LoVo (cell line): Measurements from ENCODE around the gene PLA2G6.
"Not testable (repeated sequence)": the region's sequence is repeated elsewhere in the genome, so short reads cannot be mapped to it uniquely, and the experiment has no call there.

ENCODE experiments used
- DNase-seq: peaks from one replicate; pipeline ENCODE4 v3.0.0-alpha.2; 2016; ENCODE audit warnings: low spot score

PLA2G6 gene

DNA sequence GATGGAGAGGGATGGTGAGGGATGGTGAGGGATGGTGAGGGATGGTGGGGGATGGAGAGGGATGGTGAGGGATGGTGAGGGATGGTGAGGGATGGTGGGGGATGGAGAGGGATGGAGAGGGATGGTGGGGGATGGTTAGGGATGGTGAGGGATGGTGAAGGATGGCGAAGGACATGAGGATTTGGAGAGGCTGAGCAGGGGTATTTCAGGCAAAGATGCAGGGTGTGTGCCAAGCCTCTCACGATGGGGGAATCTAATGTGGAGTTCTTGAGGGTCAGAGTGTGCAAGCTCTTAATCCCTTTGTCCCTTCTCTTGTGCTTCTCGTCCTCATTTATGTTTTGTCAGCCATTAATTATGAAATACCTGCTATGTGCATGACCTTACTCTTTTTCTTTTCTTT, 7.5 kb upstream of the PLA2G6 start:
- DNase-seq = no peak

DNA sequence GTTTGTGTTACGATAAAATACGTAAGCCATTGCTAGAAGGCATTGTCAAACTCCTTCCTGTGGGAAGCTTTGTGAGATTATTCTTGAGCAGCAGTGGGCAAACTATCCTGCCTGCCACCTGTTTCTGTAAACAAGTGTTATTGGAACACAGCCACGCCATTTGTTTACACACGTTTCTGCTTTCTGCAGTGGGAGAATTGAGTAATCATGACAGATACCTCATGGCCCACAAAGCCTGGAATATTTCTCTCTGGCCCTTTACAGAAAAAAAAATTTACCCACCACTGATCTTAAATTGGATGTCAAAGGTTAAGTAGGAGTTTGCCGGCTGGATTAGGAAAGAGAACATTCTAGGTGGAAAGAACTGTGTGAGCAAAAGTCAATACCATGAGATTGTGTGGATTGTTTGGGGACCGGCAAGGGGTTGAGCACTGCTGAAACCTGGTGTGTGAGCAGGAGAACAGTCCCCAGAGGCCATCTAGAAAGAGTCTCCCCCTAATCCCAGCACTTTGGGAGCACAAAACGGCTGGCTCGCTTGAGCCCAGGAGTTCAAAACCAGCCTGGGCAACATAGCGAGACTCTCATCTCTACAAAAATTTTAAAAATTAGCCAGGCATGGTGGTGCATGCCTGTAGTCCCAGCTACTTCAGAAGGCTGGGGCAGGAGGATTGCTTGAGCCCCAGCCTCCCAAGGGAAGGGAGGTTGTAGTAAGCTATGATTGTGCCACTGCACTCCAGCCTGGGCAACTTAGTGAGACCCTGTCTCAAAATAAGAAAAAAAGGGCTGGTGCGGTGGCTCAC, 6.0 kb upstream of the PLA2G6 start:
- DNase-seq = no peak

- DNase-seq = no peak
Measured at GRCh38 chr22:38186429-38186828, 4.8 kb upstream of the PLA2G6 start.

DNA sequence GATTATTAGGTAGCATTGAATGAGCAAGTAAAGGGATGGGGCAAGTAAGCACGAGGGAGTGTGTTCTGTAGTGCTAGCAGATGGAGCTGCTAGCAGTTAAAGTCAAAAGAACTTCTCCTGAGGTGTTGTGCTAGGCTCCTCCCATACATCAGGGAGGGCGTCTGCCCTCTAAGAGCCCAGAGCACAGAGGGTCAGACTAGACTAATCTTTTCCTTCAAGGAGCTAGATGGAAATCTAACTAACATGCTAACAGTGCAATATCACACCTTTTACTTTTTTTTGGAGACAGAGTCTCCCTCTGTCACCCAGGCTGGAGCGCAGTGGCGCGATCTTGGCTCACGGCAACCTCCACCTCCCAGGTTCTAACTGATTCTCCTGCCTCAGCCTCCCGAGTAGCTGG, 3.2 kb upstream of the PLA2G6 start:
- no peak for DNase-seq

- peak; percentile 41 for DNase-seq
Measured at GRCh38 chr22:38180841-38181452, 683 bp downstream of the PLA2G6 start.

DNA sequence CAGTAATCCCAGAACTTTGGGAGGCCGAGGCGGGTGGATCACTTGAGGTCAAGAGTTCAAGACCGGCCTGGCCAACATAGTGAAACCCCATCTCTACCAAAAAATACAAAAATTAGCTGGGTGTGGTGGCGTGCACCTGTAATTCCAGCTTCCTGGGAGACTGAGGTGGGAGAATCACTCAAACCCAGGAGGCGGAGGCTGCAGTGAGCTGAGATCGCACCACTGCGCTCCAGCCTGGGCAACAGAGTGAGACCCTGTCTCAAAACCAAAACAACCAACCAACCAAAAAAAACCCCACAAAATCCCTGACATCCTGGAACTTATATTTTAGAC, 3.1 kb downstream of the PLA2G6 start:
- DNase-seq = not testable (repeated sequence)

GRCh38 chr22:38177926-38178604, 3.6 kb downstream of the PLA2G6 start:
- DNase-seq = peak; percentile 90

- not testable (repeated sequence) for DNase-seq
Measured at GRCh38 chr22:38177571-38177925, 4.1 kb downstream of the PLA2G6 start.

GRCh38 chr22:38177044-38177443, 4.6 kb downstream of the PLA2G6 start:
- DNase-seq = no peak

DNA sequence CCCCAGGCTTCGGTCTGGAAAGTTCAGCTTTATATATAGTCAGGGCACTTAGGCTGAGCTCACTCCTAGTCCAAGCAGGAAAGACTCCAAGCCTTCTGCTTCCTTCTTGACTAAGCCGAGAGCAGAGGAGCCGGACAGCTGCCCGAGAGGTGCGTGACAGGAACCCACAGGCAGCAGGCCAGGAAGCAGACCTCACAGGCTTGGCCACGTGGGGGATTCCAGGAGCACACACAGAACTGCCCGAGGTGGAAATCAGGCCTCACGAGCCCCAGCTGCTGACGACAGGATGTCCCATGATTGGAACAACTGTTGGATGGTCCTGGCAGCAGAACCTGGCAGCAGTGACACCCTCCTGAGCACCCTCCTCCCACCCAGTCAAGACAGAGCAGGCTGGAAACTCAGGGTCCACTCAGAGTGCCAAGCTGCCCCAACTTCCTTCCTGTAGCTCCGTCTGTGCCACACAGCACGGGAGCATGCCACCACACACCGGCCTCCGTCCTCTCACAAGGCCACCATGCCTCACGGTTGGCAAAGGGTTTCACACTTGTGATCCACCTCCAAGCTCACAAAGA, 5.4 kb downstream of the PLA2G6 start:
- DNase-seq = no peak

GRCh38 chr22:38175206-38176118, 6.2 kb downstream of the PLA2G6 start:
- no peak for DNase-seq

- no peak for DNase-seq
Measured at GRCh38 chr22:38174626-38175025, 7.0 kb downstream of the PLA2G6 start.

DNA sequence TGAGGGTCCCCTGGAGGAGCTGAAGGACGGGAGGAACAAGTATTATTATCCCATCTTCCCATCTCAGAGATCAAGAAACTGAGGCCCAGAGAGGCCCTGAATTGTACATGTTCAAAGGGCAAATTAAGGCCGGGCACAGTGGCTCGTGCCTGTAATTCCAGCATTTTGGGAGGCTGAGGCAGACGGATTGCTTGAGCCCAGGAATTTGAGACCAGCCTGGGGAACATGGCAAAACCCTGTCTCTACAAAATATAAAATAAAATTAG, 8.1 kb downstream of the PLA2G6 start:
- no peak for DNase-seq

DNA sequence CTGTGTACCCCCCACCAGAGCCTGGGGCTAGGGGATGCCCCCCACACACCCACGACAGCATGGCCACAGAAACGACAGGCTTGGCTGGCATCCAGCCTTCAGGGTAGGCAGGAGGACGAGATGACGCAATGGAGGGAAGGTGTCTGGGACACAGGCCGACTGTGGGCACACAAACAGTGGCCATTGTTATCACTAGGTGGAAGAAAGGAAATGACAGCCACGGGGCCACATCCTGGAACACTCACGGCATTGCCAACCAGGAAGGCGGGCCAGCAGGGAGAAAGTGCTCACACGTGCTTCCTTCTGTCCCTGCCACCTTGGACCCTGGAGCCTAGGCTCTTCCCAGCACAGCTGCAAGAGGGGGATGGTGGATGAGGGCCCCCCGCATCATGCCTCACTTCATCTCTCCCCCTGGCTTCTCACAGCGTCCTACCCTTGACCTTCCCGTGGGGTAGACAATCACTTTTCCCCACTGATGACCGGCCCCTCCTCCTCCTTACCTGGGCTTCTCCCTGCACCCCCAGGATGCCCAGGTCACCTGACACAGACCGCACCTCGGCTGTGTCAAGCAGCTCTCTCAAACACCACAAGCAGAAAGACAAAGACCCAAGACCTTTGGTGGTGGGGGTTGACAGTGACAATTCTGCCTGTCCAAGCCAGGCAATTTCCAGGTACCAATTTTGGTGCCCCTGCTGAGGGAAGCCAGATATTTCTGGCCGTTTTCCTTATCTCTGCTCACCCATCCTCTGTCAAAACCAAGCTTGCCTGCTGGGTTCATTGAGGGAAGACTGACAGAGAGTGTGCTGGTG, 8.6 kb downstream of the PLA2G6 start:
- DNase-seq = no peak

DNA sequence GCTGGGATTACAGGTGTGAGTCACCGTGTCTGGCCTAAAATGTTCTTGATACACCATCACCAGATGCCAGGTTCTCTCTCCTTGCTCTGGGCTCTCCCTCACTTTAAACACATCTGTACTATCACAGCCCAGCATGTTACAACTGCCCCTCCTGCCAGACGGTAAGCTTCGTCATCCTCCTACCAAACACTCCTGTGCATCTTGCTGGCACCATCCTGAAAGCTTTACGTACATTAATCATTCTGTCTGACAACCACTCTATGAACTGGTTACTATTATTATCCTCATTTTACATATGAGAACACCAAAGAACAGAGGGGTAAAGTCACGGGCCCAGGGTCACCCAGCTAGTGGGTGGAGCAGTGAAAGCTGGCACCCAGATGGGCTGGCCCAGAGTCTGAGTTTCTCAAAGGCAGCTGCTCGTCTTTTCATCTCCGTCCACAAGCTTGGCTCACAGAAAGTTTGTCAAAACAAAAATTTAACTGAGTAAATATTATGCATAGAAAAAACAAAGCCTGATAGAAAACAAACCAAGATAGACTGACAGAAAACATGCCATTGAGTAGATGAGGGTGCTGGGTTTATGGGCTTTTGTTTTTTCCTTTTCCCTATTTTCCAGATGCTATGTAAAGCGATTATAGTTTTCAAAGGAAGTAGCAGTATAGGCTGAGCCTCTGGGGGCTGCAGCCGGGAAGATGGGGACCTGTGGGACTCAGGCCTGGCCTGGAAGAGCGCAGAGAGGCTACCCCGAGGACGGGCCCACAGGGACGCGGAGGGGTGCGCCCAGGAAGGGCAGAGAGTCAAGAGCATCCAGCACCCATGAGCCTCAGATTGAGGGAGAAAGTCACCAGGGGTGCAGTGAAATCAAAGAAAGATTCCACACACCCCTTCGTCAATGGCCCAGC, 9.5 kb downstream of the PLA2G6 start:
- no peak for DNase-seq

GRCh38 chr22:38170469-38170868, 11.2 kb downstream of the PLA2G6 start:
- no peak for DNase-seq

GRCh38 chr22:38169116-38169515, 12.5 kb downstream of the PLA2G6 start:
- no peak for DNase-seq

DNA sequence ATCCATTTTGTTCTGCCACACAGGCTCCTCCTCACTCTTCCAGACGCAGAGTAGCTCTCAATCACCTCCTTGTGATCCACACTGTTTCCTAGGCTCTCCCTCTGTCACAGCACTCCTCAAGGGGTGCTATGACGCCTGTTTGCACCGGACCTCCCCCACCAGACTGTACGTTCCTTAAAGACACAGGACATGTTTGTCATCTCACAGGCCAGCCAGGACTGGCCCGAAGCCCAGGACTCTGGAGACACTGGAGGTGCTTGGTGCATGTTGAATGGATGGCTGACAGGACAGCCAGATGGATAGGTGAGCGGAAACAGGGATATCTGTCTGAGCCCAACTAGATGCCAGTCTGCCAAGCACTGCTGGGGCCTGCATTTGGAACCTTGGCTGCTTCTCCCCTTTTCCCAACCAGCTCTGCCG, 13.6 kb downstream of the PLA2G6 start:
- no peak for DNase-seq

GRCh38 chr22:38165922-38166593, 15.6 kb downstream of the PLA2G6 start:
- DNase-seq = no peak

GRCh38 chr22:38164551-38164918, 17.1 kb downstream of the PLA2G6 start:
- DNase-seq = no peak
